Astrocyte (in vitro differentiated cells and primary cell): ENCODE results near the gene TPST2. TPM values are rescaled to one million over a fixed set of nuclear protein-coding genes. Genes with fewer than 3 reads are reported as not detected.

Experiments
- DNase-seq: peaks from one replicate; pipeline ENCODE4 v3.0.0-alpha.2; 2010; ENCODE audit warnings: low read depth
- FAIRE-seq: peaks from 2 replicates; lab custom pipeline; 2011; peaks lifted over from hg19 to GRCh38; lab: Jason Lieb, UNC
- H2AFZ ChIP-seq: 2 replicates; pipeline ENCODE4 v1.6.0; 2012; ENCODE audit warnings: low read depth, low read length, inconsistent platforms
- H3K27ac ChIP-seq: 2 replicates; pipeline ENCODE4 v1.5.1; 2011; ENCODE audit warnings: low read depth, low read length, inconsistent platforms
- H3K27me3 ChIP-seq: 2 replicates; pipeline ENCODE4 v1.6.0; 2011; ENCODE audit warnings: low read length, inconsistent platforms; ENCODE audit not compliant: insufficient read depth
- H3K36me3 ChIP-seq: 2 replicates; pipeline ENCODE4 v1.5.1; 2011; ENCODE audit warnings: low read length, inconsistent platforms; ENCODE audit not compliant: insufficient read depth
- H3K4me1 ChIP-seq: 2 replicates; pipeline ENCODE4 v1.5.1; 2011; ENCODE audit warnings: low read length, inconsistent platforms; ENCODE audit not compliant: insufficient read depth
- H3K4me2 ChIP-seq: 2 replicates; pipeline ENCODE4 v1.6.0; 2012; ENCODE audit warnings: low read length, inconsistent platforms
- H3K4me3 ChIP-seq: 2 replicates; pipeline ENCODE4 v1.5.1; 2011; ENCODE audit warnings: low read depth, mild to moderate bottlenecking, low read length, inconsistent platforms; ENCODE audit not compliant: insufficient read depth
- H3K79me2 ChIP-seq: 2 replicates; pipeline ENCODE4 v1.6.0; 2012; ENCODE audit warnings: mild to moderate bottlenecking, low read length, inconsistent platforms; ENCODE audit not compliant: insufficient read depth
- H3K9ac ChIP-seq: 2 replicates; pipeline ENCODE4 v1.6.0; 2012; ENCODE audit warnings: mild to moderate bottlenecking, low read length, inconsistent platforms
- H3K9me3 ChIP-seq: 2 replicates; pipeline ENCODE4 v1.5.1; 2012; ENCODE audit warnings: low read depth, mild to moderate bottlenecking, low read length, inconsistent platforms; ENCODE audit not compliant: insufficient read depth
- H4K20me1 ChIP-seq: 2 replicates; pipeline ENCODE4 v1.6.0; 2012; ENCODE audit warnings: low read length, inconsistent platforms; ENCODE audit not compliant: insufficient read depth
- H3K27ac Mint-ChIP-seq: one replicate; pipeline ENCODE4 v1.8.0; 2021; ENCODE audit warnings: mild to moderate bottlenecking, mixed read lengths; ENCODE audit not compliant: unreplicated experiment
- H3K27me3 Mint-ChIP-seq: one replicate; pipeline ENCODE4 v1.8.0; 2021; ENCODE audit warnings: low read depth, mixed read lengths; ENCODE audit not compliant: unreplicated experiment
- H3K36me3 Mint-ChIP-seq: one replicate; pipeline ENCODE4 v1.8.0; 2021; ENCODE audit warnings: low read depth, mixed read lengths; ENCODE audit not compliant: unreplicated experiment
- H3K4me1 Mint-ChIP-seq: one replicate; pipeline ENCODE4 v1.8.0; 2021; ENCODE audit warnings: low read depth, mixed read lengths; ENCODE audit not compliant: unreplicated experiment
- H3K4me3 Mint-ChIP-seq: one replicate; pipeline ENCODE4 v1.8.0; 2021; ENCODE audit warnings: mild to moderate bottlenecking, moderate library complexity, mixed read lengths; ENCODE audit not compliant: unreplicated experiment
- H3K9me3 Mint-ChIP-seq: one replicate; pipeline ENCODE4 v1.8.0; 2021; ENCODE audit warnings: mild to moderate bottlenecking, mixed read lengths; ENCODE audit not compliant: unreplicated experiment
- EZH2 ChIP-seq: IDR thresholded peaks from 2 replicates; pipeline ENCODE4 v1.6.1; 2012; ENCODE audit warnings: mild to moderate bottlenecking, low read length, inconsistent platforms; ENCODE audit not compliant: insufficient read depth
- total RNA-seq: library from RNA; stranded (reverse); gene quantifications from 2 replicates; pipeline ENCODE4 v1.2.1, GENCODE V29; 2021
- TF ChIP-seq, protein P1 (sequence below): IDR thresholded peaks from 2 replicates; pipeline ENCODE4 v1.5.1; 2011; ENCODE audit warnings: low read depth, mild to moderate bottlenecking, inconsistent platforms, low read length, moderate library complexity; ENCODE audit not compliant: insufficient read depth

The TPST2 gene
- total RNA-seq, 1 donor from 2014 or later, result 55.7 TPM

DNA sequence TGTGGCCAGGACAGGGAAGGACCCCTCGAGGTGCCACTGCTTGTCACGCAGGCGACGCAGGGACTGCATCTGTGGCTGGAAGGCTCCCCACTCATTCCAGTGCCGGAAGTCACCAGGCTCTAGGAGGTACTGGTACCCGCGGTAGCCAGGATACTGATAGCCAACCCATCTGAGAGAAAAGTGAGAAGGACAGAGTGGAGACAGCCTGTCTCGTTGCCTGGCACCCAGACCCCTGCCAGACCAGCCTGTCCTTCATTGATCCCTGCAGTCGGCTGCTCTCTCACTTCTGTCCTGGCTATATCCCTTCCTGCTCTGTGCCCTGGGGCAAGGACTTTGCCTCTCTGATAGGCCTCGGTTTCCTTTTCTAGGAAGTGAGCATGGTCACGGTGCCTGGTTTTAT lies 9.6 kb upstream of the TPST2 start:
- no peak for TF ChIP-seq EZH2
- TF ChIP-seq, protein P1, sequence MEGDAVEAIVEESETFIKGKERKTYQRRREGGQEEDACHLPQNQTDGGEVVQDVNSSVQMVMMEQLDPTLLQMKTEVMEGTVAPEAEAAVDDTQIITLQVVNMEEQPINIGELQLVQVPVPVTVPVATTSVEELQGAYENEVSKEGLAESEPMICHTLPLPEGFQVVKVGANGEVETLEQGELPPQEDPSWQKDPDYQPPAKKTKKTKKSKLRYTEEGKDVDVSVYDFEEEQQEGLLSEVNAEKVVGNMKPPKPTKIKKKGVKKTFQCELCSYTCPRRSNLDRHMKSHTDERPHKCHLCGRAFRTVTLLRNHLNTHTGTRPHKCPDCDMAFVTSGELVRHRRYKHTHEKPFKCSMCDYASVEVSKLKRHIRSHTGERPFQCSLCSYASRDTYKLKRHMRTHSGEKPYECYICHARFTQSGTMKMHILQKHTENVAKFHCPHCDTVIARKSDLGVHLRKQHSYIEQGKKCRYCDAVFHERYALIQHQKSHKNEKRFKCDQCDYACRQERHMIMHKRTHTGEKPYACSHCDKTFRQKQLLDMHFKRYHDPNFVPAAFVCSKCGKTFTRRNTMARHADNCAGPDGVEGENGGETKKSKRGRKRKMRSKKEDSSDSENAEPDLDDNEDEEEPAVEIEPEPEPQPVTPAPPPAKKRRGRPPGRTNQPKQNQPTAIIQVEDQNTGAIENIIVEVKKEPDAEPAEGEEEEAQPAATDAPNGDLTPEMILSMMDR, result no peak
- Histone ChIP-seq H3K79me2 (no peaks in the 10 kb centered on the region), H3K27me3 (peaks cover 8% of the 10 kb centered on the region), H3K4me3 (no peak overlapping the region), H3K9ac (no peak overlapping the region), H2AFZ (no peak overlapping the region), H3K4me2 (no peak overlapping the region), H3K4me1 (no peaks in the 10 kb centered on the region), H3K36me3 (no peaks in the 10 kb centered on the region), H3K9me3 (no peaks in the 10 kb centered on the region), H3K27ac (no peak overlapping the region), H4K20me1 (no peaks in the 10 kb centered on the region)
- no peak for FAIRE-seq
- Mint-ChIP-seq H3K4me1 (no peaks in the 10 kb centered on the region), H3K4me3 (no peak overlapping the region), H3K9me3 (no peaks in the 10 kb centered on the region), H3K27ac (no peak overlapping the region), H3K27me3 (peaks cover 41% of the 10 kb centered on the region), H3K36me3 (peaks cover 2% of the 10 kb centered on the region)
- no peak for DNase-seq

DNA sequence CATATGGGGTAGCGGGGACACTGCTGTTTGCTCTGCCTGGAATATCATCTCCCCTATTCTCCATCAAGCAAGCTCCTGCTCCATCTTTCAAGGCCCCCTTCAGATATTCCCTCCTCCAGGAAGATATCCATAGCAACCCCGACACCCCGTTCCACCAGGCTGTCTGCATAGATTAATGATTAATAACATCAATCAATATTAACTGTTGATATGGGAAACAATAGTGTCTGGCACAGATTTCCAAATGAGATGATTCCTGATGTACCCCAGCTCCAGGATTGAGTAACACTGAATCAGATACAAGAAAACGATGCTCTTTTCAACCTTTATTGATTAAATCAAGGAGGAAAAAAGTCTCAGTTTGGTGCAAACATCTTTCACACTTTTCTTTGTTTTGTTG lies 7.5 kb upstream of the TPST2 start:
- Histone ChIP-seq H3K27ac (no peak overlapping the region), H3K4me2 (no peak overlapping the region), H3K9ac (no peak overlapping the region), H3K9me3 (no peaks in the 10 kb centered on the region), H3K79me2 (no peaks in the 10 kb centered on the region), H3K27me3 (peaks cover 11% of the 10 kb centered on the region), H4K20me1 (no peaks in the 10 kb centered on the region), H3K4me1 (no peaks in the 10 kb centered on the region), H2AFZ (no peak overlapping the region), H3K4me3 (no peak overlapping the region), H3K36me3 (no peaks in the 10 kb centered on the region)
- FAIRE-seq (no peak), DNase-seq (no peak)
- no peak for TF ChIP-seq EZH2
- TF ChIP-seq, protein P1, result no peak
- no peak overlapping the region for H3K4me3 Mint-ChIP-seq
- H3K27ac Mint-ChIP-seq, result no peak overlapping the region
- peaks cover 2% of the 10 kb centered on the region for H3K36me3 Mint-ChIP-seq
- no peaks in the 10 kb centered on the region for H3K9me3 Mint-ChIP-seq
- H3K27me3 Mint-ChIP-seq, result peaks cover 42% of the 10 kb centered on the region
- H3K4me1 Mint-ChIP-seq, result no peaks in the 10 kb centered on the region

DNA sequence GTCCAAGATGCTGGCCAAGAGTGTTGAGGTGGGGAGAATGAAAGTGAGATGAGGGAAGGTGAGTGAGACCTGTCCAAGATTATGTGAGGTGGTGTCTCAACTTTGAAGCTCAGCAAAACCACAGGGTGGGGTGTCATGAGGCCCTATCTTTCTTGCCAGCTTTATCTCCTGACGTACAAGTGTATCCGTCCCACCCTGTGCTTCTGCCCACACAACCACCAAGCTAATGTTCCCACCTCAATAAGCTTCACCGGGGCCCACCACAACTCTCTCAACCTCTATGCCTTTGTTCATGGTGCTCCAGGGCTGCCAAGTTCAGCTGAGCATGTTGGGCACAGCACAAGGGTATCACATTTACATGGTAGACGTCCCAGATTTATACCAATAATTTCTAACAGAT lies 7.1 kb upstream of the TPST2 start:
- no peaks in the 10 kb centered on the region for H3K9me3 Mint-ChIP-seq
- FAIRE-seq (no peak), DNase-seq (no peak)
- no peaks in the 10 kb centered on the region for H4K20me1 ChIP-seq
- no peak overlapping the region for H3K27ac ChIP-seq
- H3K27ac Mint-ChIP-seq, result no peak overlapping the region
- no peaks in the 10 kb centered on the region for H3K4me1 ChIP-seq
- H3K4me2 ChIP-seq, result no peak overlapping the region
- H3K27me3 ChIP-seq, result peaks cover 11% of the 10 kb centered on the region
- H3K36me3 Mint-ChIP-seq, result peaks cover 2% of the 10 kb centered on the region
- peaks cover 44% of the 10 kb centered on the region for H3K27me3 Mint-ChIP-seq
- H3K9ac ChIP-seq, result no peak overlapping the region
- TF ChIP-seq, protein P1, result no peak
- TF ChIP-seq EZH2, result no peak
- no peak overlapping the region for H2AFZ ChIP-seq
- no peak overlapping the region for H3K4me3 ChIP-seq
- H3K9me3 ChIP-seq, result no peaks in the 10 kb centered on the region
- H3K36me3 ChIP-seq, result no peaks in the 10 kb centered on the region
- no peak overlapping the region for H3K4me3 Mint-ChIP-seq
- no peaks in the 10 kb centered on the region for H3K79me2 ChIP-seq
- H3K4me1 Mint-ChIP-seq, result no peaks in the 10 kb centered on the region
